GM12801 (cell line): ENCODE results near the gene LRWD1.

ENCODE experiments used
- CTCF ChIP-seq: IDR thresholded peaks from one replicate; pipeline ENCODE4 v1.5.1; 2011; ENCODE audit warnings: control low read depth; ENCODE audit not compliant: insufficient read length; ENCODE audit errors: extremely low read depth

LRWD1 gene

GRCh38 chr7:102454468-102454867, 10.3 kb upstream of the LRWD1 start:
- no peak for TF ChIP-seq CTCF

GRCh38 chr7:102455596-102455995, 9.2 kb upstream of the LRWD1 start:
- no peak for TF ChIP-seq CTCF

- TF ChIP-seq CTCF = no peak
Measured at GRCh38 chr7:102456327-102456726, 8.5 kb upstream of the LRWD1 start.

GRCh38 chr7:102457352-102457924, 7.3 kb upstream of the LRWD1 start:
- TF ChIP-seq CTCF = no peak

- TF ChIP-seq CTCF = no peak
Measured at GRCh38 chr7:102459221-102459844, 5.5 kb upstream of the LRWD1 start.

GRCh38 chr7:102460467-102460866, 4.3 kb upstream of the LRWD1 start:
- no peak for TF ChIP-seq CTCF

- no peak for TF ChIP-seq CTCF
Measured at GRCh38 chr7:102463841-102464576, 775 bp upstream of the LRWD1 start.
